Uterus (tissue), 4 donors: ENCODE data around the gene PGLYRP4. TPM values are rescaled to one million over a fixed set of nuclear protein-coding genes. Genes with fewer than 3 reads are reported as not detected.

Experiments used
- DNase-seq, 2 donors: peaks; one replicate each; pipeline ENCODE4 v3.0.0-alpha.2; 2019 to 2020
- H3K27ac ChIP-seq, 2 donors: fragments of 200-600 bp; sonication (generic); 1 replicate in 1 of 2; 2 replicates in 1 of 2; pipeline ENCODE4 v1.5.1; 2016 to 2018
- H3K27me3 ChIP-seq, 2 donors: fragments of 200-600 bp; sonication (generic); one replicate each; pipeline ENCODE4 v1.5.1; 2018 to 2019; ENCODE audit warnings: control low read depth in 1 of 2
- H3K36me3 ChIP-seq, 2 donors: fragments of 200-600 bp; sonication (generic); one replicate each; pipeline ENCODE4 v1.5.1; 2019; ENCODE audit warnings: control low read depth in 1 of 2
- H3K4me1 ChIP-seq, 2 donors: fragments of 200-600 bp; sonication (generic); one replicate each; pipeline ENCODE4 v1.5.1; 2018 to 2019; ENCODE audit warnings: control low read depth in 1 of 2
- H3K4me3 ChIP-seq, 2 donors: fragments of 200-600 bp; sonication (generic); 1 replicate in 1 of 2; 2 replicates in 1 of 2; pipeline ENCODE4 v1.5.1; 2018 to 2019; ENCODE audit warnings: mild to moderate bottlenecking in 1 of 2
- H3K9me3 ChIP-seq, 2 donors: fragments of 200-600 bp; sonication (generic); one replicate each; pipeline ENCODE4 v1.5.1; 2019; ENCODE audit warnings: control low read depth in 1 of 2
- CTCF ChIP-seq, 4 experiments: fragments of 200-600 bp in 2 of 4; fragments of 450-650 bp in 2 of 4; sonication (generic) in 2 of 4; IDR thresholded peaks; one replicate each; pipeline ENCODE4 v1.5.1; 2016 to 2019; ENCODE audit warnings: antibody characterized with exemption in 4 of 4, mild to moderate bottlenecking in 2 of 4, moderate library complexity in 1 of 4
- POLR2A ChIP-seq, 2 donors: fragments of 450-650 bp; IDR thresholded peaks; one replicate each; pipeline ENCODE4 v1.6.1; 2016; ENCODE audit warnings: antibody characterized with exemption in 2 of 2, mild to moderate bottlenecking in 1 of 2, moderate library complexity in 1 of 2
- intact Hi-C: fragments of 100-400 bp; cut with DNase I; formaldehyde crosslinking; loops from one replicate; pipeline ENCODE4 v1.15.1; 2023; ENCODE audit warnings: low total_unique reads
- total RNA-seq, 4 donors: library from RNA; depleted of rRNA in 3 of 4; stranded (reverse); fragments of >200 nt in 3 of 4; gene quantifications; one replicate each; pipeline versions ENCODE4 v1.1.0 to v1.2.4, GENCODE V29; 2014 to 2023
- donor health status: DM: yes; HTN: yes; CAD: no.

PGLYRP4 gene
- total RNA-seq, 4 donors from 2014 or later = not detected

- no peaks in the 10 kb centered on the region for H3K36me3 ChIP-seq
- H3K27me3 ChIP-seq = no peaks in the 10 kb centered on the region
- H3K4me3 ChIP-seq = no peak overlapping the region
- intact Hi-C loops = no loop called here
- no peaks in the 10 kb centered on the region for H3K4me1 ChIP-seq
- TF ChIP-seq CTCF (IDR thresholded peaks at IDR 0.05) = no peak
- no peak for TF ChIP-seq POLR2A (IDR thresholded peaks at IDR 0.05)
- no peak overlapping the region for H3K27ac ChIP-seq
- no peak for DNase-seq
- H3K9me3 ChIP-seq = no peaks in the 10 kb centered on the region
Measured at GRCh38 chr1:153307221-153307600, 41.4 kb downstream of the PGLYRP4 start.

- TF ChIP-seq POLR2A (IDR thresholded peaks at IDR 0.05) (no peak), CTCF (IDR thresholded peaks at IDR 0.05) (no peak)
- no peaks in the 10 kb centered on the region for H3K9me3 ChIP-seq
- H3K4me1 ChIP-seq = no peaks in the 10 kb centered on the region
- intact Hi-C loops = no loop called here
- H3K27ac ChIP-seq = no peak overlapping the region
- no peaks in the 10 kb centered on the region for H3K27me3 ChIP-seq
- H3K36me3 ChIP-seq = no peaks in the 10 kb centered on the region
- H3K4me3 ChIP-seq = no peak overlapping the region
- DNase-seq = no peak
Measured at GRCh38 chr1:153306303-153307220, 42.1 kb downstream of the PGLYRP4 start.

- TF ChIP-seq POLR2A (IDR thresholded peaks at IDR 0.05) (no peak), CTCF (IDR thresholded peaks at IDR 0.05) (no peak)
- intact Hi-C loops = no loop called here
- H3K4me1 ChIP-seq = no peaks in the 10 kb centered on the region
- DNase-seq = no peak
- no peaks in the 10 kb centered on the region for H3K36me3 ChIP-seq
- H3K27me3 ChIP-seq = no peaks in the 10 kb centered on the region
- no peak overlapping the region for H3K4me3 ChIP-seq
- H3K9me3 ChIP-seq = no peaks in the 10 kb centered on the region
- H3K27ac ChIP-seq = no peak overlapping the region
Measured at GRCh38 chr1:153305682-153306081, 43.0 kb downstream of the PGLYRP4 start.

GRCh38 chr1:153302308-153302707, 46.3 kb downstream of the PGLYRP4 start:
- H3K4me1 ChIP-seq = no peaks in the 10 kb centered on the region
- TF ChIP-seq POLR2A (IDR thresholded peaks at IDR 0.05) = no peak
- no peak for TF ChIP-seq CTCF (IDR thresholded peaks at IDR 0.05)
- intact Hi-C loops = no loop called here
- H3K4me3 ChIP-seq = no peak overlapping the region
- H3K27ac ChIP-seq = no peak overlapping the region
- H3K9me3 ChIP-seq = no peaks in the 10 kb centered on the region
- H3K36me3 ChIP-seq = no peaks in the 10 kb centered on the region
- no peak for DNase-seq
- no peaks in the 10 kb centered on the region for H3K27me3 ChIP-seq

GRCh38 chr1:153293851-153294250, 54.8 kb downstream of the PGLYRP4 start:
- intact Hi-C loops = no loop called here
- TF ChIP-seq POLR2A (IDR thresholded peaks at IDR 0.05) (no peak), CTCF (IDR thresholded peaks at IDR 0.05) (no peak)
- Histone ChIP-seq H3K9me3 (no peaks in the 10 kb centered on the region), H3K27ac (no peak overlapping the region), H3K36me3 (no peaks in the 10 kb centered on the region), H3K4me1 (no peaks in the 10 kb centered on the region), H3K4me3 (no peak overlapping the region), H3K27me3 (no peaks in the 10 kb centered on the region)
- no peak for DNase-seq
